Smooth muscle cell (in vitro differentiated cells): ENCODE data around the gene TBATA. TPM values are rescaled to one million over a fixed set of nuclear protein-coding genes. Genes with fewer than 3 reads are reported as not detected.

Experiments used
- DNase-seq: peaks from one replicate; lab custom pipeline; 2025; ENCODE audit not compliant: unreplicated experiment; lab: John Stamatoyannopoulos, UW
- H2AFZ ChIP-seq: fragments of 200-600 bp; sonication (generic); 2 replicates; pipeline ENCODE4 v1.6.0; 2016; ENCODE audit warnings: antibody characterized with exemption, low read depth, mild to moderate bottlenecking
- H3F3A ChIP-seq: fragments of 200-600 bp; sonication (generic); 2 replicates; pipeline ENCODE4 v1.6.0; 2017; ENCODE audit warnings: antibody characterized with exemption, low read depth
- H3K27ac ChIP-seq: fragments of 200-600 bp; sonication (generic); 2 replicates; pipeline ENCODE4 v1.5.1; 2016; ENCODE audit warnings: low read depth, mild to moderate bottlenecking
- H3K27me3 ChIP-seq: fragments of 200-600 bp; sonication (generic); 2 replicates; pipeline ENCODE4 v1.6.1; 2016; ENCODE audit warnings: low read depth, mild to moderate bottlenecking
- H3K36me3 ChIP-seq: fragments of 200-600 bp; sonication (generic); 2 replicates; pipeline ENCODE4 v1.5.1; 2016; ENCODE audit warnings: low read depth
- H3K4me1 ChIP-seq: fragments of 200-600 bp; sonication (generic); 2 replicates; pipeline ENCODE4 v1.5.1; 2016; ENCODE audit warnings: low read depth
- H3K4me2 ChIP-seq: fragments of 200-600 bp; sonication (generic); 2 replicates; pipeline ENCODE4 v1.6.0; 2016; ENCODE audit warnings: mild to moderate bottlenecking
- H3K4me3 ChIP-seq: fragments of 200-600 bp; sonication (generic); 2 replicates; pipeline ENCODE4 v1.5.1; 2016; ENCODE audit warnings: mild to moderate bottlenecking
- H3K79me2 ChIP-seq: fragments of 200-600 bp; sonication (generic); 2 replicates; pipeline ENCODE4 v1.6.0; 2016; ENCODE audit warnings: low read depth, mild to moderate bottlenecking
- H3K9ac ChIP-seq: fragments of 200-600 bp; sonication (generic); 2 replicates; pipeline ENCODE4 v1.6.0; 2016; ENCODE audit warnings: low read depth
- H3K9me3 ChIP-seq: fragments of 200-600 bp; sonication (generic); replicated peaks from 2 replicates; pipeline ENCODE4 v1.5.1; 2016; ENCODE audit warnings: low read depth
- H4K20me1 ChIP-seq: fragments of 200-600 bp; sonication (generic); 2 replicates; pipeline ENCODE4 v1.6.0; 2016; ENCODE audit warnings: low read depth
- CTCF ChIP-seq: fragments of 200-600 bp; sonication (generic); IDR thresholded peaks from 2 replicates; pipeline ENCODE4 v1.5.1; 2017; ENCODE audit warnings: borderline replicate concordance, mild to moderate bottlenecking, antibody characterized with exemption; ENCODE audit not compliant: insufficient read depth, poor library complexity, severe bottlenecking
- WGBS: methylation state at CpG from one replicate; pipeline ENCODE4 v1.1.7; 2016; ENCODE audit warnings: low lambda C conversion rate; 5-methylcytosine and 5-hydroxymethylcytosine counted together
- polyA plus RNA-seq: library from polyadenylated mRNA; unstranded; fragments of >200 nt; fragmentation: Nextera tagmentation; extraction: Ambion mirVana; gene quantifications from 2 replicates; pipeline ENCODE4 v1.2.1, GENCODE V29; 2016
- total RNA-seq: library from RNA; depleted of rRNA; stranded (reverse); fragments of >200 nt; gene quantifications from 2 replicates; pipeline ENCODE4 v1.2.3, GENCODE V29; 2014

The TBATA gene
- total and polyA plus RNA-seq, 2 experiments from 2014 or later, result not detected

GRCh38 chr10:70761727-70762350 lies 23.3 kb downstream of the TBATA start:
- 83% methylated on average over 10 of the region's 10 CpGs for WGBS
- no peaks in the 10 kb centered on the region for H3K79me2 ChIP-seq

GRCh38 chr10:70761031-70761601 lies 24.1 kb downstream of the TBATA start:
- no peak overlapping the region for H3K27ac ChIP-seq
- no peaks in the 10 kb centered on the region for H4K20me1 ChIP-seq
- TF ChIP-seq CTCF, result peak; percentile 26
- H3K9me3 ChIP-seq, result no peaks in the 10 kb centered on the region
- H2AFZ ChIP-seq, result no peak overlapping the region
- DNase-seq, result no peak
- no peaks in the 10 kb centered on the region for H3F3A ChIP-seq
- WGBS, result 69% methylated on average over 7 of the region's 7 CpGs
- no peaks in the 10 kb centered on the region for H3K36me3 ChIP-seq
- no peak overlapping the region for H3K4me2 ChIP-seq
- H3K4me3 ChIP-seq, result no peak overlapping the region
- H3K9ac ChIP-seq, result no peak overlapping the region
- H3K79me2 ChIP-seq, result no peaks in the 10 kb centered on the region
- H3K4me1 ChIP-seq, result no peaks in the 10 kb centered on the region
- no peaks in the 10 kb centered on the region for H3K27me3 ChIP-seq

More at GRCh38 chr10:70761727-70762350, 23.3 kb downstream of the TBATA start:
- Histone ChIP-seq H3K9me3 (no peaks in the 10 kb centered on the region), H3F3A (no peaks in the 10 kb centered on the region), H3K4me1 (no peaks in the 10 kb centered on the region), H3K36me3 (no peaks in the 10 kb centered on the region), H3K27me3 (no peaks in the 10 kb centered on the region), H3K4me3 (no peak overlapping the region), H3K27ac (no peak overlapping the region), H3K9ac (no peak overlapping the region), H4K20me1 (no peaks in the 10 kb centered on the region), H3K4me2 (no peak overlapping the region), H2AFZ (no peak overlapping the region)
- no peak for DNase-seq
- no peak for TF ChIP-seq CTCF

- Histone ChIP-seq H2AFZ (no peak overlapping the region), H3K9me3 (no peaks in the 10 kb centered on the region), H3K4me2 (no peak overlapping the region), H3K4me1 (no peaks in the 10 kb centered on the region), H3F3A (no peaks in the 10 kb centered on the region), H3K9ac (no peak overlapping the region), H3K79me2 (no peaks in the 10 kb centered on the region), H3K4me3 (no peak overlapping the region), H3K36me3 (no peaks in the 10 kb centered on the region), H4K20me1 (no peaks in the 10 kb centered on the region), H3K27me3 (no peaks in the 10 kb centered on the region), H3K27ac (no peak overlapping the region)
- TF ChIP-seq CTCF, result no peak
- DNase-seq, result no peak
- WGBS, result 78% methylated on average over 12 of the region's 12 CpGs
These were observed 24.8 kb downstream of the TBATA start for GRCh38 chr10:70760271-70760787.

GRCh38 chr10:70759781-70760180 lies 25.4 kb downstream of the TBATA start:
- H3K27me3 ChIP-seq, result no peaks in the 10 kb centered on the region
- H3F3A ChIP-seq, result no peaks in the 10 kb centered on the region
- H3K27ac ChIP-seq, result no peak overlapping the region
- H4K20me1 ChIP-seq, result no peaks in the 10 kb centered on the region
- DNase-seq, result no peak
- no peak overlapping the region for H3K9ac ChIP-seq
- 84% methylated on average over 6 of the region's 7 CpGs for WGBS
- no peaks in the 10 kb centered on the region for H3K9me3 ChIP-seq
- no peaks in the 10 kb centered on the region for H3K36me3 ChIP-seq
- H3K4me1 ChIP-seq, result no peaks in the 10 kb centered on the region
- H3K4me2 ChIP-seq, result no peak overlapping the region
- H2AFZ ChIP-seq, result no peak overlapping the region
- TF ChIP-seq CTCF, result no peak
- H3K4me3 ChIP-seq, result no peak overlapping the region
- H3K79me2 ChIP-seq, result no peaks in the 10 kb centered on the region
